Neural progenitor cell (in vitro differentiated cells): ENCODE data around the gene SPEM1. TPM values are rescaled to one million over a fixed set of nuclear protein-coding genes. Genes with fewer than 3 reads are reported as not detected.

Experiments used
- DNase-seq: peaks from one replicate; pipeline ENCODE4 v3.0.0-alpha.2; 2016; ENCODE audit warnings: low spot score
- H2AFZ ChIP-seq: fragments of 200-600 bp; sonication (generic); replicated peaks from 2 replicates; pipeline ENCODE4 v1.6.1; 2016; ENCODE audit warnings: antibody characterized with exemption
- H3F3A ChIP-seq: fragments of 200-600 bp; sonication (generic); 2 replicates; pipeline ENCODE4 v1.6.1; 2016; ENCODE audit warnings: antibody characterized with exemption, low read depth
- H3K27ac ChIP-seq: fragments of 200-600 bp; sonication (generic); 2 replicates; pipeline ENCODE4 v1.5.1; 2016; ENCODE audit warnings: mild to moderate bottlenecking
- H3K27me3 ChIP-seq: fragments of 200-600 bp; sonication (generic); 2 replicates; pipeline ENCODE4 v1.6.1; 2016; ENCODE audit warnings: mild to moderate bottlenecking, moderate library complexity
- H3K36me3 ChIP-seq: fragments of 200-600 bp; sonication (generic); 2 replicates; pipeline ENCODE4 v1.5.1; 2016
- H3K4me1 ChIP-seq: fragments of 200-600 bp; sonication (generic); 2 replicates; pipeline ENCODE4 v1.6.1; 2016; ENCODE audit warnings: mixed run types
- H3K4me2 ChIP-seq: fragments of 200-600 bp; sonication (generic); 2 replicates; pipeline ENCODE4 v1.6.1; 2016
- H3K4me3 ChIP-seq: fragments of 200-600 bp; sonication (generic); 2 replicates; pipeline ENCODE4 v1.5.1; 2016
- H3K79me2 ChIP-seq: fragments of 200-600 bp; sonication (generic); 2 replicates; pipeline ENCODE4 v1.6.1; 2016; ENCODE audit warnings: low read depth
- H3K9ac ChIP-seq: fragments of 200-600 bp; sonication (generic); 2 replicates; pipeline ENCODE4 v1.6.1; 2016
- H3K9me3 ChIP-seq: fragments of 200-600 bp; sonication (generic); 2 replicates; pipeline ENCODE4 v1.5.1; 2016; ENCODE audit warnings: low read depth
- H4K20me1 ChIP-seq: fragments of 200-600 bp; sonication (generic); 2 replicates; pipeline ENCODE4 v1.6.1; 2016; ENCODE audit warnings: low read depth
- H3K27ac Mint-ChIP-seq: 3 replicates; pipeline ENCODE4 v1.8.0; 2021; ENCODE audit warnings: mixed read lengths
- H3K27me3 Mint-ChIP-seq: 2 replicates; pipeline ENCODE4 v1.8.0; 2022; ENCODE audit warnings: low read depth, mild to moderate bottlenecking, inconsistent platforms, moderate library complexity, mixed read lengths; ENCODE audit not compliant: insufficient read depth
- H3K36me3 Mint-ChIP-seq: 3 replicates; pipeline ENCODE4 v1.8.0; 2021; ENCODE audit warnings: mixed read lengths
- H3K4me1 Mint-ChIP-seq: 3 replicates; pipeline ENCODE4 v1.8.0; 2021; ENCODE audit warnings: mixed read lengths
- H3K4me3 Mint-ChIP-seq: 3 replicates; pipeline ENCODE4 v1.8.0; 2021; ENCODE audit warnings: mild to moderate bottlenecking, moderate library complexity, mixed read lengths
- H3K9me3 Mint-ChIP-seq: 3 replicates; pipeline ENCODE4 v1.8.0; 2020; ENCODE audit warnings: mixed read lengths
- EZH2 ChIP-seq: fragments of 200-600 bp; sonication (generic); IDR thresholded peaks from 2 replicates; pipeline ENCODE4 v1.6.1; 2017; ENCODE audit warnings: antibody characterized with exemption, mild to moderate bottlenecking, moderate library complexity
- EZH2phosphoT487 ChIP-seq: fragments of 200-600 bp; sonication (generic); IDR thresholded peaks from 2 replicates; pipeline ENCODE4 v1.6.1; 2017; ENCODE audit warnings: antibody characterized with exemption
- total RNA-seq: library from RNA; depleted of rRNA; stranded (reverse); fragments of >200 nt; gene quantifications from 2 replicates; pipeline ENCODE4 v1.2.3, GENCODE V29; 2015; ENCODE audit warnings: low replicate concordance
- TF ChIP-seq, protein P1 (sequence below): fragments of 200-600 bp; sonication (generic); IDR thresholded peaks from 2 replicates; pipeline ENCODE4 v1.5.1; 2017; ENCODE audit warnings: antibody characterized with exemption, mild to moderate bottlenecking

The SPEM1 gene
- total RNA-seq, 1 donor from 2014 or later = not detected

DNA sequence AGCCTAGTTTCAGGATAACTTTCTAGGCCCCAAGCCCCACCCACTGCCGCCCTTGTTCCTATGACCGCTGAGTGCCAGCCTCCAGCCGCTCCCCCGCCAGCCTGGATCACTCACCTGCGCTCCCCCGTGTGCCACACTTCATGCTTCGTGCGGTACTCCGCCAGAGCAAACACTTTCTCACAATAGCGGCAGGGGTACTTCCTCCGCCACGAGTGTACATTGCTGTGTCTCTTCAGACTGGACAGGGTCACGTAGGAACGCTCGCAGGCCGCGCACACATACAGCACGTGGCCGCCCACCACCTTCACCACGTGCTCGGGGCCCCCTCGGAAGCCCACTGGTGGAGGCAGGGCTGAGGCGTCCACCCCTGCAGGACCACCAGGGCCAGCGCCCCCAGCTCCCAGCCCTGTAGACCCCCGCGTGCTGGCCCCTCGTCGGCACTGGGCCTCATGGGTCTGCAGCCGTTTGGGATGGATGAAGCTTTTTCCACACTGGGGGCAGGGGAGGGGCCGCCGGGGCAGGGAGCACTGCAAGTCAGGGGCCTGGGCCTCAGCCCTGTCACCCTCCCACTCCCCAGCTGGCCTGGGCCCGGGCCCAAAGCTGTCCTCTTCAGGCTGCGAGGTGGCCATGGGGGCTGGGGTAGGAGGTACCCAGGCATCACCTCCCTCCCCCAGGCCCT, 45.6 kb downstream of the SPEM1 start:
- H3K4me2 ChIP-seq = no peak overlapping the region
- H3K9me3 ChIP-seq = no peaks in the 10 kb centered on the region
- Mint-ChIP-seq H3K4me3 (no peak overlapping the region), H3K9me3 (no peaks in the 10 kb centered on the region), H3K36me3 (peaks cover 12% of the 10 kb centered on the region), H3K27ac (peak overlapping the region; percentile 50), H3K4me1 (peaks cover 30% of the 10 kb centered on the region), H3K27me3 (peaks cover 13% of the 10 kb centered on the region)
- H3K27me3 ChIP-seq = no peaks in the 10 kb centered on the region
- peaks cover 10% of the 10 kb centered on the region for H3K4me1 ChIP-seq
- no peak overlapping the region for H3K27ac ChIP-seq
- peaks cover 8% of the 10 kb centered on the region for H3F3A ChIP-seq
- H3K36me3 ChIP-seq = no peaks in the 10 kb centered on the region
- no peak for TF ChIP-seq EZH2
- no peak for TF ChIP-seq EZH2phosphoT487
- TF ChIP-seq, protein P1, sequence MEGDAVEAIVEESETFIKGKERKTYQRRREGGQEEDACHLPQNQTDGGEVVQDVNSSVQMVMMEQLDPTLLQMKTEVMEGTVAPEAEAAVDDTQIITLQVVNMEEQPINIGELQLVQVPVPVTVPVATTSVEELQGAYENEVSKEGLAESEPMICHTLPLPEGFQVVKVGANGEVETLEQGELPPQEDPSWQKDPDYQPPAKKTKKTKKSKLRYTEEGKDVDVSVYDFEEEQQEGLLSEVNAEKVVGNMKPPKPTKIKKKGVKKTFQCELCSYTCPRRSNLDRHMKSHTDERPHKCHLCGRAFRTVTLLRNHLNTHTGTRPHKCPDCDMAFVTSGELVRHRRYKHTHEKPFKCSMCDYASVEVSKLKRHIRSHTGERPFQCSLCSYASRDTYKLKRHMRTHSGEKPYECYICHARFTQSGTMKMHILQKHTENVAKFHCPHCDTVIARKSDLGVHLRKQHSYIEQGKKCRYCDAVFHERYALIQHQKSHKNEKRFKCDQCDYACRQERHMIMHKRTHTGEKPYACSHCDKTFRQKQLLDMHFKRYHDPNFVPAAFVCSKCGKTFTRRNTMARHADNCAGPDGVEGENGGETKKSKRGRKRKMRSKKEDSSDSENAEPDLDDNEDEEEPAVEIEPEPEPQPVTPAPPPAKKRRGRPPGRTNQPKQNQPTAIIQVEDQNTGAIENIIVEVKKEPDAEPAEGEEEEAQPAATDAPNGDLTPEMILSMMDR = no peak
- H3K79me2 ChIP-seq = no peaks in the 10 kb centered on the region
- H4K20me1 ChIP-seq = peaks cover 24% of the 10 kb centered on the region
- DNase-seq = no peak
- H2AFZ ChIP-seq = no peak overlapping the region
- H3K9ac ChIP-seq = no peak overlapping the region
- no peak overlapping the region for H3K4me3 ChIP-seq

DNA sequence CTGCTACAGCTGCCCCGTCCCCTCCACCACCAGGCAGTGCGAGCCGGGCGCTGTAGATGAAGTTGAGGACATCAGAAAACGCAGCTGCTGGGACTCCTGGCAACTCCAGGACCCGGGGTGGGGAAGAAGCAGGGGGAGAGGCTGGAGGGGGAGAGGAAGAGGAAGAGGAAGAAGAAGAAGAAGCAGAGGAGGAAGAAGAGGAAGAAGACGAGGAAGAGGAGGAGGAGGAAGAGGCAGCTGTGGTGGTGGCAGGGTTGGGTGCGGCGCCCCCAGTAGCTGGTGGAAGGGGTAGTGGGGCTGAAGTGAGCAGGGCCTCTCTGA, 46.2 kb downstream of the SPEM1 start:
- peaks cover 4% of the 10 kb centered on the region for H3F3A ChIP-seq
- peaks cover 6% of the 10 kb centered on the region for H3K4me1 ChIP-seq
- Mint-ChIP-seq H3K27ac (no peak overlapping the region), H3K9me3 (no peaks in the 10 kb centered on the region), H3K4me3 (no peak overlapping the region), H3K4me1 (peaks cover 28% of the 10 kb centered on the region), H3K36me3 (peaks cover 9% of the 10 kb centered on the region), H3K27me3 (peaks cover 9% of the 10 kb centered on the region)
- H3K27me3 ChIP-seq = no peaks in the 10 kb centered on the region
- no peaks in the 10 kb centered on the region for H3K36me3 ChIP-seq
- TF ChIP-seq, protein P1 = no peak
- TF ChIP-seq EZH2phosphoT487 (no peak), EZH2 (no peak)
- H4K20me1 ChIP-seq = peaks cover 21% of the 10 kb centered on the region
- no peak overlapping the region for H3K4me2 ChIP-seq
- H3K9me3 ChIP-seq = no peaks in the 10 kb centered on the region
- no peak for DNase-seq
- H3K4me3 ChIP-seq = no peak overlapping the region
- no peak overlapping the region for H3K9ac ChIP-seq
- no peak overlapping the region for H3K27ac ChIP-seq
- no peak overlapping the region for H2AFZ ChIP-seq
- H3K79me2 ChIP-seq = peaks cover 4% of the 10 kb centered on the region

DNA sequence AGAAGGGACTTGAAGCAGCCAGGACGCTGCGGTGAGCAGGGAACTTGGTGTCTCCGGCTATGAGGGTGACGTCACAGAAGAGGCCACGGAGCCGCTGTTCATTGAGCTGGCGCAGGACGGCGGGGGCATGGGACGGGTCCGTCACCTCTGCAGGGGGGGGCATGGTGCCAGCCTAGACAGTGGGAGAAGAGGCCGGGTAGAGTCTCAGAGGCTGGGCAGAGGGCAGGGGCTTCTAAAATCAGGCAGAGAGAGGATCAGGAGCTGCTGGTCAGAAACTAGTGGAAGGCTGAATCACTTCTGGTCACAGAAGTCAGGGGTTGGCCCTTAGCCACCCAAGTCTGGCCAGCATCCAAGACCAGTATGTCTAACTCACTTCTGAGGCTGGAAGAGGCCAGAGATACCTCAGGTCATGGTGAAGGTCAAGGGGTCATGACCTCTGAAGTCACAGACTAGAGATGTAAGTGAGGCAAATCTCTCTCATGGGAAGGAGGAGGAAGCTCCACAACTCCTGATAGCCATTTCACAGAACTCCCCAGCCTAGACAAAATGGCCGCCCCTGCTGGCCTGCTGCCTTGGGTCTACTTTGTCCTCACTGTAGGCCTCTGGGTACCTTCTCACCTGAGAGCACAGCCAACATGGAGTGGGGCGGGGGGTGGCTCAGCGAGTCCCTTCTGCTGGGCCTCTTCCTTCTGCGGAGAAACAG, 46.7 kb downstream of the SPEM1 start:
- TF ChIP-seq EZH2 (no peak), EZH2phosphoT487 (no peak)
- TF ChIP-seq, protein P1 = no peak

More for the DNA sequence above, 46.7 kb downstream of the SPEM1 start:
- no peak overlapping the region for H3K9ac ChIP-seq
- no peaks in the 10 kb centered on the region for H3K9me3 ChIP-seq
- no peak overlapping the region for H3K4me2 ChIP-seq
- peaks cover under 1% of the 10 kb centered on the region for H3K4me1 ChIP-seq
- no peak overlapping the region for H3K4me3 Mint-ChIP-seq
- no peak overlapping the region for H3K4me3 ChIP-seq
- peak overlapping the region; percentile 46 for H3K27ac Mint-ChIP-seq
- DNase-seq = no peak
- no peaks in the 10 kb centered on the region for H3K36me3 ChIP-seq
- H3K36me3 Mint-ChIP-seq = peaks cover 6% of the 10 kb centered on the region
- peaks cover 5% of the 10 kb centered on the region for H3K79me2 ChIP-seq
- H4K20me1 ChIP-seq = peaks cover 22% of the 10 kb centered on the region
- no peak overlapping the region for H3K27ac ChIP-seq
- H3K4me1 Mint-ChIP-seq = peaks cover 25% of the 10 kb centered on the region
- peaks cover 8% of the 10 kb centered on the region for H3K27me3 Mint-ChIP-seq
- H3K9me3 Mint-ChIP-seq = no peaks in the 10 kb centered on the region
- H2AFZ ChIP-seq = no peak overlapping the region
- no peaks in the 10 kb centered on the region for H3K27me3 ChIP-seq
- H3F3A ChIP-seq = no peaks in the 10 kb centered on the region
